BE2C (cell line): ENCODE results near the gene B3GLCT.

Experiments
- DNase-seq: peaks from one replicate; pipeline ENCODE4 v3.0.0-alpha.2; 2020
- H3K27me3 ChIP-seq: fragments of 250-450 bp; sonication (Bioruptor Pico); 2 replicates; pipeline ENCODE4 v1.5.1; 2020; ENCODE audit warnings: mild to moderate bottlenecking
- H3K36me3 ChIP-seq: fragments of 250-450 bp; sonication (Bioruptor Pico); 2 replicates; pipeline ENCODE4 v1.5.1; 2020; ENCODE audit warnings: mild to moderate bottlenecking
- H3K4me1 ChIP-seq: fragments of 250-450 bp; sonication (Bioruptor Pico); 2 replicates; pipeline ENCODE4 v1.5.1; 2020
- H3K4me3 ChIP-seq: 2 replicates; pipeline ENCODE4 v1.5.1; 2011; ENCODE audit warnings: low read depth, low read length
- H3K9me3 ChIP-seq: fragments of 250-450 bp; sonication (Bioruptor Pico); 2 replicates; pipeline ENCODE4 v1.5.1; 2020
- CTCF ChIP-seq: IDR thresholded peaks from 2 replicates; pipeline ENCODE4 v1.5.1; 2012; ENCODE audit warnings: mild to moderate bottlenecking, low read depth, low read length

The B3GLCT gene

GRCh38 chr13:31356991-31357390 lies 157.2 kb downstream of the B3GLCT start:
- no peak overlapping the region for H3K4me3 ChIP-seq
- H3K4me1 ChIP-seq: no peaks in the 10 kb centered on the region
- no peaks in the 10 kb centered on the region for H3K36me3 ChIP-seq
- peaks cover 4% of the 10 kb centered on the region for H3K9me3 ChIP-seq
- H3K27me3 ChIP-seq: peaks cover 14% of the 10 kb centered on the region
- DNase-seq: no peak
- TF ChIP-seq CTCF: no peak

DNA sequence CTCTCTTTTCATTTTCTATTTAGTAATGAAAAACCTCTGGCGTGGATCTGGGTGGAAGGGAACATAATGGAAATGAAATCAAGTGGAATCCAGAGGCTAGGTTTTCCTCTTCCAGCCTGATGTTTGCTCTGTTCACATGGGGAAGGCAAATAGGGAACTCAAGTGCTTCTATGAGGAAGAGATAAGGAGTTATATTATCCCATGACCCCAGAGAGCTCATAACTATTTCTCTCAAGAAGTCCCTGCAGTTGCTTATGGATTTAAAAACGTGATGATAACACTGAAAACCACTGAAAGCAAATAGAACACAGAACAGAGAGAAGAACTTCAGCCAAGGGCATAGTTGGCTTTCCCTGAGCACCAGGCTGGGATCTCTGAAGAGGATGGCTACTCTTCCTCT lies 157.8 kb downstream of the B3GLCT start:
- DNase-seq: no peak

GRCh38 chr13:31361673-31362072 lies 161.9 kb downstream of the B3GLCT start:
- DNase-seq: no peak
- peaks cover 5% of the 10 kb centered on the region for H3K9me3 ChIP-seq

More for the DNA sequence above, 157.8 kb downstream of the B3GLCT start:
- Histone ChIP-seq H3K27me3 (peaks cover 9% of the 10 kb centered on the region), H3K36me3 (no peaks in the 10 kb centered on the region), H3K4me1 (no peaks in the 10 kb centered on the region), H3K4me3 (no peak overlapping the region), H3K9me3 (peaks cover 4% of the 10 kb centered on the region)
- no peak for TF ChIP-seq CTCF

GRCh38 chr13:31365630-31366029 lies 165.9 kb downstream of the B3GLCT start:
- peaks cover 5% of the 10 kb centered on the region for H3K9me3 ChIP-seq
- TF ChIP-seq CTCF: no peak
- H3K27me3 ChIP-seq: peaks cover 3% of the 10 kb centered on the region
- H3K4me1 ChIP-seq: no peaks in the 10 kb centered on the region
- DNase-seq: no peak
- H3K36me3 ChIP-seq: no peaks in the 10 kb centered on the region
- H3K4me3 ChIP-seq: no peak overlapping the region

More at GRCh38 chr13:31361673-31362072, 161.9 kb downstream of the B3GLCT start:
- Histone ChIP-seq H3K4me3 (no peak overlapping the region), H3K27me3 (peaks cover 8% of the 10 kb centered on the region), H3K36me3 (no peaks in the 10 kb centered on the region), H3K4me1 (no peaks in the 10 kb centered on the region)
- TF ChIP-seq CTCF: no peak

GRCh38 chr13:31367410-31367809 lies 167.6 kb downstream of the B3GLCT start:
- DNase-seq: no peak
- Histone ChIP-seq H3K4me1 (no peaks in the 10 kb centered on the region), H3K36me3 (no peaks in the 10 kb centered on the region), H3K4me3 (no peak overlapping the region), H3K27me3 (peaks cover 5% of the 10 kb centered on the region), H3K9me3 (peaks cover 5% of the 10 kb centered on the region)
- peak; percentile 14; the same call in 1 of the 2 replicates for TF ChIP-seq CTCF

DNA sequence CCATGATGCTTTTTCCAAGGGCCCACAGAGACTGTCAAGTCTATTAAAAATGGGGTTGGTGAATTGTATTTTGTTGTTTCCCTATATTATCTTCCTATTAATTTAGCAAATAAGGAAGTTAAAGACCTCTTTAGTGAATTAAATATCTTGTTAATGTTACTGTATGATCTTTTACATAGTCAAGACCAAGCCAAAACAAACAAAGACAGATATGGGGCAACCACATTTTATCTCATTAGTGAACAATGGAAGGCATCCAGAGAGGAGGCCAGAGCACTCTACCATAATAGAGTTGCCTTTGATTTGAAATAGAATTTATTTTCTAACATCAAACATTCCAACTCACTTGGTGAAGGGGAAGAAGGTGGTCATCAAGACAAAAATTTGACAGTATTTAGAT lies 169.4 kb downstream of the B3GLCT start:
- no peak for TF ChIP-seq CTCF
- Histone ChIP-seq H3K4me1 (no peaks in the 10 kb centered on the region), H3K9me3 (peaks cover 5% of the 10 kb centered on the region), H3K36me3 (no peaks in the 10 kb centered on the region), H3K27me3 (peaks cover 17% of the 10 kb centered on the region), H3K4me3 (no peak overlapping the region)
- no peak for DNase-seq
